AG09319 (cell line): ENCODE results near the gene UBXN2A.
"Not testable (repeated sequence)": the region's sequence is repeated elsewhere in the genome, so short reads cannot be mapped to it uniquely, and the experiment has no call there.

ENCODE experiments used
- DNase-seq: peaks from one replicate; pipeline ENCODE4 v3.0.0-alpha.2; 2010; ENCODE audit warnings: low read depth; ENCODE audit errors: extremely low read depth
- CTCF ChIP-seq: IDR thresholded peaks from 2 replicates; pipeline ENCODE4 v1.5.1; 2011; ENCODE audit warnings: low read depth, mild to moderate bottlenecking, inconsistent platforms, low read length, moderate library complexity

UBXN2A gene

DNA sequence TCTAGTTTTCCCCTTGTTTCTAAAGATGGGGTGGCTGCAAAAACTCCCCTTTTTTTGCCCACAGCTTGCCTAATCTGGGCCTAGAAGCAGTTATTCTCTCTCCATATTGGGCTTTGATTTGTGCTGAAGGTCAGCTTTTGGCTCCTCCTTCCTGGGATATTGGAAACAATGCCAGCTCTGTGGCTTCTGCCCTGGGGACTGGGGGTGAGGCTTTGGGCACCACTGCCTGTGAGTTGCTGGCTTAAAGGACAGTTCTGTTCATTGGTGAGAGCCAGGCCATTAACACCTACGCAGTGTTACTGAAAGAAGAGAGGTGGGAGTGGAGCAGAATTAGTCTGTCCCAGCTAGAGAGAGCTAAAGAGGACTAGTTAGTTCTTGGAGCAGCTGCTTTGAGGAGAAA lies 4.3 kb downstream of the UBXN2A start:
- no peak for DNase-seq
- no peak for TF ChIP-seq CTCF

DNA sequence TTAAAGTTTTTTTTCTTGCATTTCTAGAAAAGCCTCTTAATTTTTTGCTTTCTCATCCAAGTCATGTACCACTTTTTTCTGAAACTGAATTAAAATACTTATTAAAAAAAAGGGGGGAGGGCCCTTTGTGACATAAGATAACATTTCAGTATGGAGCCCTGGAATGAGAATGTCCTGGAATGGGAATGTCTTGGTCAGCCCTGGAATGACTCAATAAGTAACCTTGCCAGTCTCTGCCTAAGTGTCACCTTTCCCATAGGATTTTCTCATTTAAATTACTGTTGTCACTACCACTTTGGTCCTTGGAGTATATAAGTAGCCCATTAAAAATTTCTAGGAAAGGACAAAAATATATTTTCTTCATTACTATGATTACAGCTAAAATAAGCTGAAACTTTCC lies 4.7 kb downstream of the UBXN2A start:
- TF ChIP-seq CTCF = no peak

GRCh38 chr2:23947350-23947749 lies 7.1 kb downstream of the UBXN2A start:
- no peak for TF ChIP-seq CTCF
- no peak for DNase-seq

More for the DNA sequence above, 4.7 kb downstream of the UBXN2A start:
- no peak for DNase-seq

GRCh38 chr2:23952558-23952957 lies 12.3 kb downstream of the UBXN2A start:
- DNase-seq = not testable (repeated sequence)

DNA sequence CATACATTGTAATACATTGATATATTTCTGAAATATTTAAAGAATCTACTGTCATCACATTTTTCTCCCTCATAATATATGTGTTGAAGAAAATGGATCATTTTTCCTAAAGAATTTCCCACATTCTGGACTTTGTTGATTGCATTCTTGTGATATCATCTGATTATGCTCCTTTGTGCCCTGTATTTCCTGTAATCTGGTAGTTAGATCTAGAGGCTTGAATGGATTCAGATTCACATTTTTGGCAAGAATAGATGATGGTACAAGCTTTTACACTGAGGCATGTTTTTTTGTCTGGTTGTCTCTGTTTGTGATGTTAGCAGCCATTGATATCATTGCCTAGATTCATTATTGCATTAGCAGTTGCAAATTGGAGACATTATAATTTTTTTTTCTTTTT lies 13.4 kb downstream of the UBXN2A start:
- TF ChIP-seq CTCF = no peak
- no peak for DNase-seq

- no peak for DNase-seq
Measured at GRCh38 chr2:23954325-23955014, 14.2 kb downstream of the UBXN2A start.

GRCh38 chr2:23967846-23968245 lies 27.6 kb downstream of the UBXN2A start:
- no peak for TF ChIP-seq CTCF
- no peak for DNase-seq

More at GRCh38 chr2:23954325-23955014, 14.2 kb downstream of the UBXN2A start:
- peak; percentile 22 for TF ChIP-seq CTCF

- no peak for DNase-seq
- no peak for TF ChIP-seq CTCF
Measured at GRCh38 chr2:23976883-23977282, 36.6 kb downstream of the UBXN2A start.
